Measurements from ENCODE around the gene C13orf46.
A peak's percentile ranks its signal among the peaks of the same experiment; 100 is the strongest.

Gene C13orf46

DNA sequence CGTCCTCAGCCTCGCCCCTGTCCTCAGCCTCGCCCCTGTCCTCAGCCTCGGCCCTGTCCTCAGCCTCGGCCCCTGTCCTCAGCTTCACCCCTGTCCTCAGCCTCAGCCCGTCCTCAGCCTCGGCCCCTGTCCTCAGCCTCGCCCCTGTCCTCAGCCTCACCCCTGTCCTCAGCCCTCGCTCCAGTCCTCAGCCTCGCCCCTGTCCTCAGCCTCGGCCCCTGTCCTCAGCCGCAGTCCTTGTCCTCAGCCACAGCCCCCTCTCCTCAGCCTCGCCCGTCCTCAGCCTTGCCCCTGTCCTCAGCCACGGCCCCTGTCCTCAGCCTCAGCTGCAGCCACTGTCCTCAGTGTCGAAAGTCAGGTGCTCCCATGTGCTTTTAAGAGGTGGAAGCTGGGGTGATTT lies 10.5 kb downstream of the C13orf46 start:
- no peak overlapping the region for H3K4me3 ChIP-seq (ENCODE audit: low read depth, low read length)
- TF ChIP-seq, protein P1, sequence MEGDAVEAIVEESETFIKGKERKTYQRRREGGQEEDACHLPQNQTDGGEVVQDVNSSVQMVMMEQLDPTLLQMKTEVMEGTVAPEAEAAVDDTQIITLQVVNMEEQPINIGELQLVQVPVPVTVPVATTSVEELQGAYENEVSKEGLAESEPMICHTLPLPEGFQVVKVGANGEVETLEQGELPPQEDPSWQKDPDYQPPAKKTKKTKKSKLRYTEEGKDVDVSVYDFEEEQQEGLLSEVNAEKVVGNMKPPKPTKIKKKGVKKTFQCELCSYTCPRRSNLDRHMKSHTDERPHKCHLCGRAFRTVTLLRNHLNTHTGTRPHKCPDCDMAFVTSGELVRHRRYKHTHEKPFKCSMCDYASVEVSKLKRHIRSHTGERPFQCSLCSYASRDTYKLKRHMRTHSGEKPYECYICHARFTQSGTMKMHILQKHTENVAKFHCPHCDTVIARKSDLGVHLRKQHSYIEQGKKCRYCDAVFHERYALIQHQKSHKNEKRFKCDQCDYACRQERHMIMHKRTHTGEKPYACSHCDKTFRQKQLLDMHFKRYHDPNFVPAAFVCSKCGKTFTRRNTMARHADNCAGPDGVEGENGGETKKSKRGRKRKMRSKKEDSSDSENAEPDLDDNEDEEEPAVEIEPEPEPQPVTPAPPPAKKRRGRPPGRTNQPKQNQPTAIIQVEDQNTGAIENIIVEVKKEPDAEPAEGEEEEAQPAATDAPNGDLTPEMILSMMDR (conservative IDR thresholded peaks at IDR 0.05; ENCODE audit: low read depth, low read length): no peak
- no peak for DNase-seq (ENCODE audit: low read depth)

DNA sequence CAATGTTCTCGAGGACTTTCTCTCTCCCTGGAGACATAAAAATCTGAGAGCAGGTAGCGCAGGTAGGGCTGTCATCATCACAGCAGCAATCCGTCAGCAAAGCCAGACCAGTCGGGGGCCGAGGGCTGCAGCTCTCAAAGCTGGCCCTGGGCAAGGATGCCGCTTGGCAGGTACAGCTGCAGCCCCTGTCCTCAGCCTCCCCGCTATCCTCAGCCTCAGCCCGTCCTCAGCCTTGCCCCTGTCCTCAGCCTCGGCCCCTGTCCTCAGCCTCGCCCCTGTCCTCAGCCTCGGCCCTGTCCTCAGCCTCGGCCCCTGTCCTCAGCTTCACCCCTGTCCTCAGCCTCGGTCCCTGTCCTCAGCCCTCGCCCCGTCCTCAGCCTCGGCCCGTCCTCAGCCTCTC lies 10.9 kb downstream of the C13orf46 start:
- TF ChIP-seq, protein P1 (conservative IDR thresholded peaks at IDR 0.05; ENCODE audit: low read depth, low read length): no peak
- no peak for DNase-seq (ENCODE audit: low read depth)
- no peak overlapping the region for H3K4me3 ChIP-seq (ENCODE audit: low read depth, low read length)

DNA sequence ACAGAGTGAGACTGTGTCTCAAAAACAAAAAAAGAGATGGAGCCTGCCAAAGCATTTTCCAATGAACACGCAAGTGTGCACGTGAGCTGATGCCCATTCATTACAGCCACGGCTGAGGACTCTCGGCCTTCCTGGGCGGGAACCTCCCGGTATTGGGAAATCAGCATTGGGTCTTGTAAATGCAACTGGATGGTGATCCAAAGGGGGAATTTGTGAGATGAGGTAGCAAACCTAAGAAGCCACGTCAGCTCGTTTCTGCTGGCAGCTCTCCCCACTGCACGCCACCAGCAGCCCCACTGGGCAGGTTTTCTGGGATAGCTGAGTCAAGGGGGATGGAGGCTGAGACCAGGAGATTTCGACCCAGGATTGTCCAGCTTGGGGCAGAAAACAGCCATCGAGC lies 11.5 kb downstream of the C13orf46 start:
- DNase-seq (ENCODE audit: low read depth): no peak
- TF ChIP-seq, protein P1 (conservative IDR thresholded peaks at IDR 0.05; ENCODE audit: low read depth, low read length): no peak
- no peak overlapping the region for H3K4me3 ChIP-seq (ENCODE audit: low read depth, low read length)

DNA sequence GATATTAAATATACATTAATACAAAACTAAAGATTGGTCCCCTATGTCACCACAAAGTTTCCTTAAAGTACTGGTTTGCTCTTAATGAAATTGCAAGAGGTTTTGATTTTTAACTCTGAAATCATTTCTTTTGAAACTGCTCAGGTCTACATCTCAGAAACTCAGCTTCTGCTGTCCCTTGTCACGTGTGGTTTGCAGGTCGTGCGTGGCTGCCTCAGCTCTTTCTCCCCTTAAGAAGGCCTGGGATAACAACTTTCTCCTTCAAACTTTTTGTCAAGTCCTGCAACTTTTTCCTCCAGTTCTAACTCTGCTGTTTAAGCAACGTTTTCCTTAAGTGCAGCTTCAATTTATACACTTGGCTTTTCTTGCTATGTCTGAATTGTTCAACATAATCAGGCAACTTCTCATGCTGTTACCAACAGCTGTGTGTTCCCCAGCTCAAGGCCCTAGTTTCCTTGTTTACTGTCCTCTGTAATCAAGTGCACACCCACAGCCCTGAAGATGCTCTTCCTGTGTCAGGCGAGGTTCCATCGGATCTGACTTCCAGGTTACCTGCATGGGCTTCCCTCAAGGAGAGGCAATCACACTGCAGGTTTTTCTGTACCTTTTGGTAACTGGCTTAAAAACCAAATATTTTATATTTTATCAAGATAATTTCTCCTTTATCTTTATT lies 13.5 kb downstream of the C13orf46 start:
- no peak for DNase-seq (ENCODE audit: low read depth)
- TF ChIP-seq, protein P1 (conservative IDR thresholded peaks at IDR 0.05; ENCODE audit: low read depth, low read length): no peak
- H3K4me3 ChIP-seq (ENCODE audit: low read depth, low read length): no peak overlapping the region

DNA sequence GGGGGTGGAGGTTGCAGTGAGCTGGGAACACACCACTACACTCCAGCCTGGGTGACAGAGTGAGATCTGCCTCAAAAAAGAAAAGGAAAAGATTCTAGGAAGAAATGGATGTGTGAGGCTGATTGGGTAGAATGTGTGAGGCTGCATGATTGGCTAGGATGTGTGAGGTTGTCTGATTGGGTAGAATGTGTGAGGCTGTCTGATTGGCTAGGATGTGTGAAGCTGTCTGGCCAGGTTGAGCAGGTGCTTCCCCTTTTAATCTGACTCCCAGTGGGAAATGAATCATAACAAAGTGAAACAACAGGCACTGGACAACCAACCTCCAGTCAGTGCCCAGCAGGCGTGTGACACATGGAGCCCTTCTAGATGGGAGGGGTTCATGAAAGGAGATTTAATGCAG lies 14.7 kb downstream of the C13orf46 start:
- DNase-seq (ENCODE audit: low read depth): peak; percentile 20
- TF ChIP-seq, protein P1 (conservative IDR thresholded peaks at IDR 0.05; ENCODE audit: low read depth, low read length): no peak

DNA sequence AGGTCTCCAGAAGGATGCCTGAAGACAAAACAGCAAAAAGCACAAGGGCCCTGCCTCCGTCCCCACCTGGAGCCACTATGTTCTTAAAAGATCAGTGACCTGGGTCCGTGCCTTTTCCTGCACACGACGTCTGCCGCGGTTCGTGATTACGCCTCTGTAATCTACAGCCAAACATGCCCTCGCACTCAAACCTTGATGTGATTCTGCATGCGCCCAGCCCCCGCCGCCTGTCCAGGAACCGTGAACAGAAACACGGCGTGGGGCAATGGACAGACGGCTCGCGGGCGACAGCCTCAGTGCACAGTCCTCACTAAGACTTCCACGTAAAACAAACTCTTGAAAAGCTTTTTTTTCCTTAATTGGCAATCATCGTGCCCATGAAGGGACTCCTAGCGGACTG lies 15.5 kb downstream of the C13orf46 start:
- TF ChIP-seq, protein P1 (conservative IDR thresholded peaks at IDR 0.05; ENCODE audit: low read depth, low read length): no peak
- H3K4me3 ChIP-seq (ENCODE audit: low read depth, low read length): no peak overlapping the region
- DNase-seq (ENCODE audit: low read depth): no peak

More for the DNA sequence above, 14.7 kb downstream of the C13orf46 start:
- no peak overlapping the region for H3K4me3 ChIP-seq (ENCODE audit: low read depth, low read length)

DNA sequence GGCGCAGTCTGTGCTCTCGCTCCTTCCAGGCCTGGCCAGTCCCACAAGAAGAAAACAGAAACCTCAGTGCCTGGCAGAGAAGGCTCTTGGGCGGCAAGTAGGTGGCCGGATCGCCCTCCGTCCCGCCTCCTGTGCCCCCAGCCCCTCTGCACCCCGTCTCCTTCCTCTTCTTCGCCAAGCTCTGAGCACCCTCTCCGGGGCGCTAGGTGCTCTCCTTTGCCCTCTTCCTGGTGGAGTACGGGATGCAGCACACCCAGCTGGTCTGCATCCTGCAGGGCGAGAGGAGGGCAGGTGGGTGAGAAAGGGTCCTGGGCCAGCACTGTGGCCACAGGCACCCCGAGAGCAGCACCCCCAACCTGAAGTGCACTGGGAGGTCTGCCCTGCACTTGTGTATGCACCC lies 17.3 kb downstream of the C13orf46 start:
- no peak for DNase-seq (ENCODE audit: low read depth)
- no peak overlapping the region for H3K4me3 ChIP-seq (ENCODE audit: low read depth, low read length)
- TF ChIP-seq, protein P1 (conservative IDR thresholded peaks at IDR 0.05; ENCODE audit: low read depth, low read length): no peak
